RWPE1 (cell line): ENCODE results near the gene UVRAG.

Experiments
- CTCF ChIA-PET: fragments of 350-600 bp; sonication (Branson Sonifier 250); formaldehyde crosslinking; extraction: SDS; loops from one replicate; lab custom pipeline; 2021; lab: Yijun Ruan, JAX
- POLR2A ChIA-PET: fragments of 400-600 bp; formaldehyde crosslinking; extraction: SDS; loops from one replicate; lab custom pipeline; 2020; ENCODE audit warnings: antibody characterized with exemption; ENCODE audit not compliant: low non-redundant PET; lab: Yijun Ruan, JAX
- DNase-seq: peaks from one replicate; pipeline ENCODE4 v3.0.0; 2012; ENCODE audit warnings: low spot score
- H3K27ac ChIP-seq: fragments of 450-650 bp; 2 replicates; pipeline ENCODE4 v1.5.1; 2017
- TF ChIP-seq, protein P1 (sequence below): fragments of 450-650 bp; conservative IDR thresholded peaks from 2 replicates; pipeline ENCODE4 v1.5.1; 2017; ENCODE audit warnings: low read depth, mild to moderate bottlenecking

The UVRAG gene

DNA sequence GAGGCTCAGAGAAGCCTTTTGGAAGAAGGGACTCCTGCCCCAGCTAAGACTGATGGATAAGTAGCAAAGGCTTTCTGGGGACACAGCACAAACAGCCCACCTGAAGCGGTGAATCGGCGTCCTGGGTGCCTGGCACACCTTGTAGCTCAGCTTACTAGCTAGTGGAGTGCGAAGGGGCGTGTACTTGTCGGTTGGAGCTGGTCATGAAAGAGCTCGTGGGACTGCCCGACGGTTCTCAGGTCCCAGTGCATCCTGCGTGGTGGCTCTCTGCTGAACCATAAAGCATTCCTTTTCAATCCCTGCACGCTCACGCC, 690 bp upstream of the UVRAG start:
- TF ChIP-seq, protein P1, sequence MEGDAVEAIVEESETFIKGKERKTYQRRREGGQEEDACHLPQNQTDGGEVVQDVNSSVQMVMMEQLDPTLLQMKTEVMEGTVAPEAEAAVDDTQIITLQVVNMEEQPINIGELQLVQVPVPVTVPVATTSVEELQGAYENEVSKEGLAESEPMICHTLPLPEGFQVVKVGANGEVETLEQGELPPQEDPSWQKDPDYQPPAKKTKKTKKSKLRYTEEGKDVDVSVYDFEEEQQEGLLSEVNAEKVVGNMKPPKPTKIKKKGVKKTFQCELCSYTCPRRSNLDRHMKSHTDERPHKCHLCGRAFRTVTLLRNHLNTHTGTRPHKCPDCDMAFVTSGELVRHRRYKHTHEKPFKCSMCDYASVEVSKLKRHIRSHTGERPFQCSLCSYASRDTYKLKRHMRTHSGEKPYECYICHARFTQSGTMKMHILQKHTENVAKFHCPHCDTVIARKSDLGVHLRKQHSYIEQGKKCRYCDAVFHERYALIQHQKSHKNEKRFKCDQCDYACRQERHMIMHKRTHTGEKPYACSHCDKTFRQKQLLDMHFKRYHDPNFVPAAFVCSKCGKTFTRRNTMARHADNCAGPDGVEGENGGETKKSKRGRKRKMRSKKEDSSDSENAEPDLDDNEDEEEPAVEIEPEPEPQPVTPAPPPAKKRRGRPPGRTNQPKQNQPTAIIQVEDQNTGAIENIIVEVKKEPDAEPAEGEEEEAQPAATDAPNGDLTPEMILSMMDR = no peak
- ChIA-PET POLR2A (no interaction called here), CTCF (no interaction called here)
- no peak for DNase-seq
- peak overlapping the region; percentile 86 for H3K27ac ChIP-seq

DNA sequence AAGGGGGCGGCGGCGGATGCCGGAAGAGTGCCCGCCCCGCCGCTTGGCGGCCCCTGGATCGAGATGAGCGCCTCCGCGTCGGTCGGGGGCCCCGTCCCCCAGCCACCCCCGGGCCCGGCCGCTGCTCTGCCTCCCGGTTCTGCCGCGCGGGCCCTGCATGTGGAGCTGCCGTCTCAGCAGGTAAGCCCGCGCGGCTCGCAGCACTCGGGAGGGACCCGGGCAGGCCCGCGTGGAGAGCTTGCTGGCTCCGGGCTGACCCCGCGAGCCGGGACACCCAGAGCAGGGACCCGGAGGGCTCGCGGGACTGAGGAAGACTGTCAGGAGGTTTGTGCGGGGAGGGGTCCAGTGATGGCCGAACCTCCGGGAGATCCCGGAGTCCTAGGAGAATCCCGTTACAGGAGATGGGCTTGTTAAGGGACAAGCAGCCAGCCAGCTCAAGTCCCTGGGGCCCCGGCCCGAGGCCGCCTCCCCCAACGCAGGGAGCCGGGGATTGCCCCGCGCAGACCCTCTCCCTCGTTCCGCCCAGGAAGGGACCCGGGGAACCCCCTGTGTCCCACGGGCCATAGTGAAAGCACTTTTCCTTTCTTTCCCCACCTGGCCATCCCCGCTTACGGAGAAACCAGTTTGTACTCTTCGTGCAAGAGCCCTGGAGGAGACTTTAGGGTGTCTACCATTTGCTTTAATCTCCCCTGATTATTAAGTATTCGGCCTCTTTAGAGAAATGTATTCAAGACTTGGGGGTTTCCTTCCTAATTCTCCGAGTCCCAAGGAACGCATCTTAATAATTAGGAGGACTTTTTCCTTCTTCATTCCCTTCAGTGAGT, 547 bp downstream of the UVRAG start:
- CTCF ChIA-PET = interaction anchor here (0.6 to 0.7 kb wide), 2 partner anchors 675 to 990 kb away, joined by 3 read pairs; no protein-coding TSS in a partner anchor
- H3K27ac ChIP-seq = peak overlapping the region; percentile 86
- POLR2A ChIA-PET = interaction anchor here (0.5 to 0.6 kb wide), 2 partner anchors 24 to 791 kb away, joined by 3 to 4 read pairs; no protein-coding TSS in a partner anchor
- DNase-seq = peak; percentile 55
- TF ChIP-seq, protein P1 = no peak

GRCh38 chr11:75816561-75817239, 1.7 kb downstream of the UVRAG start:
- POLR2A ChIA-PET = interaction anchor here (0.6 kb wide), 1 partner anchor 553 kb away, joined by 6 read pairs; no protein-coding TSS in a partner anchor
- H3K27ac ChIP-seq = no peak overlapping the region
- DNase-seq = no peak
- CTCF ChIA-PET = interaction anchor here (0.5 to 1.5 kb wide), 3 partner anchors 92 to 991 kb away, joined by 3 to 4 read pairs (median 4); no protein-coding TSS in a partner anchor
- TF ChIP-seq, protein P1 = no peak

DNA sequence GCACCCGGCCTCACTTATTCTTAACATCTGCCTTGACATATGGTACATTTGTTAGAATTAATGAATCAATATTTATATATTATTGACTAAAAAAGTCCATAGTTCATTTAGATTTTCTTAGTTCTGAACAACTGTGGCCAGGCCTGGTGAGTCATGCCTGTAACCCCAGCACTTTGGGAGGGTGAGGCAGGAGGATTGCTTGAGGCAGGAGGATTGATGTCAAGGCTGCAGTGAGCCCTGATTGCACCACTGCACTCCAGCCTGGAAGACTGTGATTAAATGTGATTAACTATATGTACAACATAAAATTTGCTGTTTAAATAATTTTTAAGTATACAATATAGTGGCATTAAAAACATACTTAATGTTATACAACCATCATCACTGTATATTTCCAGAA, 5.6 kb downstream of the UVRAG start:
- POLR2A ChIA-PET = no interaction called here
- H3K27ac ChIP-seq = peak overlapping the region; percentile 42
- CTCF ChIA-PET = no interaction called here
- no peak for DNase-seq
- TF ChIP-seq, protein P1 = no peak

DNA sequence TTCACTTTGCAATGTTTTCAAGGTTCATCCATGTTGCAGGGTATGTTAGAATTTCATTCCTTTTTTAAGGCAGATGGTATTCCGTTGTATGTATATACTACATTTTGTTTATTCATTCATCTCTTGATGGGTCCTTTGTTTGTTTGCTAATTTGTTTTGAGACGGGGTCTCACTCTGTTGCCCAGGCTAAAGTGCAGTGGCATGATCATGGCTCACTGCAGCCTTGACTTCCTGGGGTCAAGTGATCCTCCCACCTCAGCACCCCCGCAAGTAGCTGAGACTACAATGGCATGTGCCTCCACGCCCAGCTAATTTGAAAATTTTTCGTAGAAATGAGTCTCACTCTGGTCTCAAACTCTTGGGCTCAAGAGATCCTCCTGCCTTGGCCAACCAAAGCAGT, 6.2 kb downstream of the UVRAG start:
- ChIA-PET POLR2A (no interaction called here), CTCF (no interaction called here)
- TF ChIP-seq, protein P1 = no peak
- no peak for DNase-seq
- no peak overlapping the region for H3K27ac ChIP-seq

- ChIA-PET CTCF (interaction anchor here (0.6 kb wide), 1 partner anchor 330 kb away, joined by 7 read pairs; no protein-coding TSS in a partner anchor), POLR2A (no interaction called here)
- no peak for DNase-seq
- no peak overlapping the region for H3K27ac ChIP-seq
- TF ChIP-seq, protein P1 = no peak
Observed at GRCh38 chr11:75822541-75822940, 7.5 kb downstream of the UVRAG start.
